Neural progenitor cell (in vitro differentiated cells): ENCODE data around the gene PGBD5. TPM values are rescaled to one million over a fixed set of nuclear protein-coding genes. Genes with fewer than 3 reads are reported as not detected.

Experiments used
- DNase-seq: peaks from one replicate; pipeline ENCODE4 v3.0.0-alpha.2; 2016; ENCODE audit warnings: low spot score
- H2AFZ ChIP-seq: fragments of 200-600 bp; sonication (generic); replicated peaks from 2 replicates; pipeline ENCODE4 v1.6.1; 2016; ENCODE audit warnings: antibody characterized with exemption
- H3F3A ChIP-seq: fragments of 200-600 bp; sonication (generic); 2 replicates; pipeline ENCODE4 v1.6.1; 2016; ENCODE audit warnings: antibody characterized with exemption, low read depth
- H3K27ac ChIP-seq: fragments of 200-600 bp; sonication (generic); 2 replicates; pipeline ENCODE4 v1.5.1; 2016; ENCODE audit warnings: mild to moderate bottlenecking
- H3K27me3 ChIP-seq: fragments of 200-600 bp; sonication (generic); 2 replicates; pipeline ENCODE4 v1.6.1; 2016; ENCODE audit warnings: mild to moderate bottlenecking, moderate library complexity
- H3K36me3 ChIP-seq: fragments of 200-600 bp; sonication (generic); 2 replicates; pipeline ENCODE4 v1.5.1; 2016
- H3K4me1 ChIP-seq: fragments of 200-600 bp; sonication (generic); 2 replicates; pipeline ENCODE4 v1.6.1; 2016; ENCODE audit warnings: mixed run types
- H3K4me2 ChIP-seq: fragments of 200-600 bp; sonication (generic); 2 replicates; pipeline ENCODE4 v1.6.1; 2016
- H3K4me3 ChIP-seq: fragments of 200-600 bp; sonication (generic); 2 replicates; pipeline ENCODE4 v1.5.1; 2016
- H3K79me2 ChIP-seq: fragments of 200-600 bp; sonication (generic); 2 replicates; pipeline ENCODE4 v1.6.1; 2016; ENCODE audit warnings: low read depth
- H3K9ac ChIP-seq: fragments of 200-600 bp; sonication (generic); 2 replicates; pipeline ENCODE4 v1.6.1; 2016
- H3K9me3 ChIP-seq: fragments of 200-600 bp; sonication (generic); 2 replicates; pipeline ENCODE4 v1.5.1; 2016; ENCODE audit warnings: low read depth
- H4K20me1 ChIP-seq: fragments of 200-600 bp; sonication (generic); 2 replicates; pipeline ENCODE4 v1.6.1; 2016; ENCODE audit warnings: low read depth
- H3K27ac Mint-ChIP-seq: 3 replicates; pipeline ENCODE4 v1.8.0; 2021; ENCODE audit warnings: mixed read lengths
- H3K27me3 Mint-ChIP-seq: 2 replicates; pipeline ENCODE4 v1.8.0; 2022; ENCODE audit warnings: low read depth, mild to moderate bottlenecking, inconsistent platforms, moderate library complexity, mixed read lengths; ENCODE audit not compliant: insufficient read depth
- H3K36me3 Mint-ChIP-seq: 3 replicates; pipeline ENCODE4 v1.8.0; 2021; ENCODE audit warnings: mixed read lengths
- H3K4me1 Mint-ChIP-seq: 3 replicates; pipeline ENCODE4 v1.8.0; 2021; ENCODE audit warnings: mixed read lengths
- H3K4me3 Mint-ChIP-seq: 3 replicates; pipeline ENCODE4 v1.8.0; 2021; ENCODE audit warnings: mild to moderate bottlenecking, moderate library complexity, mixed read lengths
- H3K9me3 Mint-ChIP-seq: 3 replicates; pipeline ENCODE4 v1.8.0; 2020; ENCODE audit warnings: mixed read lengths
- CTCF ChIP-seq: fragments of 200-600 bp; sonication (generic); IDR thresholded peaks from 2 replicates; pipeline ENCODE4 v1.5.1; 2017; ENCODE audit warnings: antibody characterized with exemption, mild to moderate bottlenecking
- EZH2 ChIP-seq: fragments of 200-600 bp; sonication (generic); IDR thresholded peaks from 2 replicates; pipeline ENCODE4 v1.6.1; 2017; ENCODE audit warnings: antibody characterized with exemption, mild to moderate bottlenecking, moderate library complexity
- EZH2phosphoT487 ChIP-seq: fragments of 200-600 bp; sonication (generic); IDR thresholded peaks from 2 replicates; pipeline ENCODE4 v1.6.1; 2017; ENCODE audit warnings: antibody characterized with exemption
- total RNA-seq: library from RNA; depleted of rRNA; stranded (reverse); fragments of >200 nt; gene quantifications from 2 replicates; pipeline ENCODE4 v1.2.3, GENCODE V29; 2015; ENCODE audit warnings: low replicate concordance

The PGBD5 gene
- total RNA-seq, 1 donor from 2014 or later, result 1.2 TPM

GRCh38 chr1:230330157-230330556 lies 96.0 kb downstream of the PGBD5 start:
- no peak overlapping the region for H3K4me3 Mint-ChIP-seq
- Histone ChIP-seq H4K20me1 (no peaks in the 10 kb centered on the region), H3K79me2 (no peaks in the 10 kb centered on the region), H3K36me3 (no peaks in the 10 kb centered on the region), H2AFZ (no peak overlapping the region), H3K4me2 (no peak overlapping the region), H3K27me3 (no peaks in the 10 kb centered on the region), H3F3A (peaks cover 24% of the 10 kb centered on the region), H3K9me3 (no peaks in the 10 kb centered on the region), H3K4me1 (peaks cover 14% of the 10 kb centered on the region), H3K4me3 (no peak overlapping the region), H3K27ac (no peak overlapping the region), H3K9ac (no peak overlapping the region)
- H3K9me3 Mint-ChIP-seq, result no peaks in the 10 kb centered on the region
- TF ChIP-seq EZH2phosphoT487 (no peak), EZH2 (no peak)
- no peak overlapping the region for H3K27ac Mint-ChIP-seq
- no peak for DNase-seq
- peaks cover 17% of the 10 kb centered on the region for H3K4me1 Mint-ChIP-seq
- H3K36me3 Mint-ChIP-seq, result peaks cover 10% of the 10 kb centered on the region
- no peaks in the 10 kb centered on the region for H3K27me3 Mint-ChIP-seq

GRCh38 chr1:230328342-230329015 lies 97.7 kb downstream of the PGBD5 start:
- Mint-ChIP-seq H3K9me3 (no peaks in the 10 kb centered on the region), H3K36me3 (peaks cover 14% of the 10 kb centered on the region), H3K27me3 (no peaks in the 10 kb centered on the region), H3K4me1 (peaks cover 14% of the 10 kb centered on the region), H3K4me3 (no peak overlapping the region), H3K27ac (peak overlapping the region; percentile 32)
- no peaks in the 10 kb centered on the region for H4K20me1 ChIP-seq
- peaks cover 14% of the 10 kb centered on the region for H3K4me1 ChIP-seq
- peaks cover 20% of the 10 kb centered on the region for H3F3A ChIP-seq
- no peaks in the 10 kb centered on the region for H3K27me3 ChIP-seq
- no peak for DNase-seq
- no peaks in the 10 kb centered on the region for H3K79me2 ChIP-seq
- no peak overlapping the region for H3K27ac ChIP-seq
- H3K4me3 ChIP-seq, result no peak overlapping the region
- no peaks in the 10 kb centered on the region for H3K9me3 ChIP-seq
- H3K36me3 ChIP-seq, result no peaks in the 10 kb centered on the region
- no peak overlapping the region for H3K4me2 ChIP-seq
- H3K9ac ChIP-seq, result no peak overlapping the region
- H2AFZ ChIP-seq, result no peak overlapping the region
- no peak for TF ChIP-seq EZH2
- TF ChIP-seq EZH2phosphoT487, result no peak
- no peak for TF ChIP-seq CTCF

GRCh38 chr1:230327892-230328284 lies 98.2 kb downstream of the PGBD5 start:
- Mint-ChIP-seq H3K4me3 (no peak overlapping the region), H3K4me1 (peaks cover 10% of the 10 kb centered on the region), H3K9me3 (no peaks in the 10 kb centered on the region), H3K36me3 (peaks cover 10% of the 10 kb centered on the region), H3K27me3 (no peaks in the 10 kb centered on the region), H3K27ac (peak overlapping the region; percentile 32)
- Histone ChIP-seq H3K4me3 (no peak overlapping the region), H3K9me3 (no peaks in the 10 kb centered on the region), H3K4me2 (no peak overlapping the region), H4K20me1 (no peaks in the 10 kb centered on the region), H3K79me2 (no peaks in the 10 kb centered on the region), H3F3A (peaks cover 14% of the 10 kb centered on the region), H3K27ac (no peak overlapping the region), H3K4me1 (peaks cover 10% of the 10 kb centered on the region), H3K9ac (no peak overlapping the region), H3K36me3 (no peaks in the 10 kb centered on the region), H2AFZ (no peak overlapping the region), H3K27me3 (no peaks in the 10 kb centered on the region)
- DNase-seq, result no peak
- TF ChIP-seq EZH2 (no peak), EZH2phosphoT487 (no peak), CTCF (no peak)
